ENCODE data around the gene LRP5.
"Not testable (repeated sequence)": the region's sequence is repeated elsewhere in the genome, so short reads cannot be mapped to it uniquely, and the experiment has no call there.

Gene LRP5

GRCh38 chr11:68447015-68447801, 134.8 kb downstream of the LRP5 start:
- TF ChIP-seq POLR2AphosphoS5 (IDR thresholded peaks at IDR 0.05; ENCODE audit: low read depth, low read length) = no peak
- FAIRE-seq = peak; percentile 98
- DNase-seq (ENCODE audit: insufficient read length) = peak; percentile 93

- FAIRE-seq = peak; percentile 81
- not testable (repeated sequence) for DNase-seq (ENCODE audit: insufficient read length)
Measured at GRCh38 chr11:68447914-68448313, 135.5 kb downstream of the LRP5 start.

- TF ChIP-seq TAF1 (IDR thresholded peaks at IDR 0.05; ENCODE audit: borderline replicate concordance, low read depth, low read length) (no peak), POLR2AphosphoS5 (IDR thresholded peaks at IDR 0.05; ENCODE audit: low read depth, low read length) (no peak), POLR2A (IDR thresholded peaks at IDR 0.05; ENCODE audit: low read depth, low read length) (no peak)
- FAIRE-seq = no peak
- DNase-seq (ENCODE audit: insufficient read length) = no peak
Measured at GRCh38 chr11:68448604-68449011, 136.2 kb downstream of the LRP5 start.

GRCh38 chr11:68449951-68450350, 137.6 kb downstream of the LRP5 start:
- TF ChIP-seq TAF1 (IDR thresholded peaks at IDR 0.05; ENCODE audit: borderline replicate concordance, low read depth, low read length) (no peak), POLR2AphosphoS5 (IDR thresholded peaks at IDR 0.05; ENCODE audit: low read depth, low read length) (no peak), POLR2A (IDR thresholded peaks at IDR 0.05; ENCODE audit: low read depth, low read length) (no peak)
- no peak for DNase-seq (ENCODE audit: insufficient read length)
- FAIRE-seq = no peak

GRCh38 chr11:68450711-68451110, 138.3 kb downstream of the LRP5 start:
- FAIRE-seq = no peak
- TF ChIP-seq TAF1 (IDR thresholded peaks at IDR 0.05; ENCODE audit: borderline replicate concordance, low read depth, low read length) = no peak
- TF ChIP-seq POLR2AphosphoS5 (IDR thresholded peaks at IDR 0.05; ENCODE audit: low read depth, low read length) = no peak
- TF ChIP-seq POLR2A (IDR thresholded peaks at IDR 0.05; ENCODE audit: low read depth, low read length) = no peak

GRCh38 chr11:68454767-68455166, 142.4 kb downstream of the LRP5 start:
- no peak for TF ChIP-seq POLR2AphosphoS5 (IDR thresholded peaks at IDR 0.05; ENCODE audit: low read depth, low read length)
- TF ChIP-seq TAF1 (IDR thresholded peaks at IDR 0.05; ENCODE audit: borderline replicate concordance, low read depth, low read length) = no peak
- no peak for TF ChIP-seq POLR2A (IDR thresholded peaks at IDR 0.05; ENCODE audit: low read depth, low read length)
- no peak for FAIRE-seq
- DNase-seq (ENCODE audit: insufficient read length) = no peak

More at GRCh38 chr11:68450711-68451110, 138.3 kb downstream of the LRP5 start:
- no peak for DNase-seq (ENCODE audit: insufficient read length)

GRCh38 chr11:68455485-68455884, 143.1 kb downstream of the LRP5 start:
- FAIRE-seq = no peak
- no peak for DNase-seq (ENCODE audit: insufficient read length)
- TF ChIP-seq POLR2AphosphoS5 (IDR thresholded peaks at IDR 0.05; ENCODE audit: low read depth, low read length) (no peak), POLR2A (IDR thresholded peaks at IDR 0.05; ENCODE audit: low read depth, low read length) (no peak), TAF1 (IDR thresholded peaks at IDR 0.05; ENCODE audit: borderline replicate concordance, low read depth, low read length) (no peak)

GRCh38 chr11:68457216-68457897, 145.0 kb downstream of the LRP5 start:
- DNase-seq (ENCODE audit: insufficient read length) (no peak), FAIRE-seq (no peak)
- TF ChIP-seq TAF1 (IDR thresholded peaks at IDR 0.05; ENCODE audit: borderline replicate concordance, low read depth, low read length) = no peak
- TF ChIP-seq POLR2AphosphoS5 (IDR thresholded peaks at IDR 0.05; ENCODE audit: low read depth, low read length) = no peak
- no peak for TF ChIP-seq POLR2A (IDR thresholded peaks at IDR 0.05; ENCODE audit: low read depth, low read length)

GRCh38 chr11:68457898-68458249, 145.5 kb downstream of the LRP5 start:
- no peak for DNase-seq (ENCODE audit: insufficient read length)
- no peak for FAIRE-seq
- TF ChIP-seq POLR2AphosphoS5 (IDR thresholded peaks at IDR 0.05; ENCODE audit: low read depth, low read length) = no peak

GRCh38 chr11:68458340-68458739, 145.9 kb downstream of the LRP5 start:
- not testable (repeated sequence) for FAIRE-seq; DNase-seq (ENCODE audit: insufficient read length)

GRCh38 chr11:68459886-68460740, 147.7 kb downstream of the LRP5 start:
- DNase-seq (ENCODE audit: insufficient read length) (peak; percentile 96), FAIRE-seq (peak; percentile 98)
- TF ChIP-seq POLR2AphosphoS5 (IDR thresholded peaks at IDR 0.05; ENCODE audit: low read depth, low read length) = no peak
- no peak for TF ChIP-seq TAF1 (IDR thresholded peaks at IDR 0.05; ENCODE audit: borderline replicate concordance, low read depth, low read length)
- no peak for TF ChIP-seq POLR2A (IDR thresholded peaks at IDR 0.05; ENCODE audit: low read depth, low read length)

Measured in GM12892 (cell line).